HG03139 (cell line): ENCODE results near the gene NME1.

ENCODE experiments used
- ATAC-seq: cut with Tn5 transposase; IDR thresholded peaks from one replicate; pipeline ENCODE4 v1.9.1; 2021; ENCODE audit not compliant: unreplicated experiment

The NME1 gene

DNA sequence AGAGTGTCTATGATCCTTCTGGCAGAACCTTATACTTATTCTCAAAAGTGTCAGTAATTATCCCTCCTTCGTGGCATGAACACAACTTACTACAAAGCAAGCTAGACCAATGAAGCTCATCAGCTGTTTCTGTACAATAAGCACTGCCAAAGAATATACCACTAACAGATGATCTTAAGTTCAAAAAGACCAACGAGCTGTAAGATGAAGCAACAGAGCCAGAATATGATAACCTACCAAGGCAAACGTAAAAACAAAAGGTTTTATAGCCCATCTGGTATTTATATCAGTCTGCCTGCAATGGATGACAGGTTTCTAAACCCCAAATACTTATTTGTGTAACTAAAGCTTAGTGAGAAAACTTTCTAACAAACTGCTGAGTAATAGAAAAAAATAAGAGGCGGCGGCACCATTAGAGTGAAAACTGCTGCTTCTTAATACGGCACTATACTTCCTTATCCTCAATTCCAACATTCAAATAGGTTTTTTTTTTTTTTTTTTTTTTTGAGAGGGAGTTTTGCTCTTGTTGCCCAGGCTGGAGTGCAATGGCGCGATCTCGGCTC lies 35.0 kb downstream of the NME1 start:
- ATAC-seq: no peak

DNA sequence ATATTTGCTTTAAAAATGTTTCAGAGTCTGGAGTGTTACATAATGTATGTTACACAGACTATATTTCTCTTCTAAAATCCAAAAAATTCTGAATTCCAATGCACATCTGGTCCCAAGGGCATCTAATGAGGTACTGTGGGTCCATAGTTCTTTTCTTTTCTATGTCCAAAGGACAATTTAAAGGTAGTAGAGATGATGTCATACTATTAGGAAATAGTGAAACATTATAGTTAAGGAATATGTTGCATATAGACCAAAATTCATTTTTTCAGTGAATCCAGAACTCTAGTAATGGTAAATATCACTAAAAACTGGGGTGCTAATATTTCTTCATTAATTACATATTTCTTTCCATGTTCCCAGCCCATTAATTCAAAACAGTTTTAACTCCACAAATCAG lies 35.8 kb downstream of the NME1 start:
- no peak for ATAC-seq

DNA sequence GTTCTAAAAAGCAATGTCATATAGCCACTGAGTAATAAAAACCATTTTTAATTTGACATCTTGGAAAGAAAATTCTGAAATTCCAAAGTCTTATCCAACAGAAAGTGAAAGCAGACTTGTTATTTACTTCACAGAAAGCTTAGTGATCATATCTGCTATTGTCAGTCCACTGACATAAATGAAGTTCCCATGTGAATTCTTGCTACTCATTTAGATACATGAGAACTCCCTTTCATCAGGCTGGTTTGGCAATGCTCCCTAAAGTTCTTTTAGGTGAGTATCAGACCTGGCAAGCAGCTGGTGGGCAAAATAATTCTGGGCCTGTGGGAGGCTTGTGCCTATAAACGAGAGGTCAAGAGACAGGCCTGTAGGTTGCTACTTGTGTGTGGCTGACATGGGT lies 36.3 kb downstream of the NME1 start:
- ATAC-seq: no peak

DNA sequence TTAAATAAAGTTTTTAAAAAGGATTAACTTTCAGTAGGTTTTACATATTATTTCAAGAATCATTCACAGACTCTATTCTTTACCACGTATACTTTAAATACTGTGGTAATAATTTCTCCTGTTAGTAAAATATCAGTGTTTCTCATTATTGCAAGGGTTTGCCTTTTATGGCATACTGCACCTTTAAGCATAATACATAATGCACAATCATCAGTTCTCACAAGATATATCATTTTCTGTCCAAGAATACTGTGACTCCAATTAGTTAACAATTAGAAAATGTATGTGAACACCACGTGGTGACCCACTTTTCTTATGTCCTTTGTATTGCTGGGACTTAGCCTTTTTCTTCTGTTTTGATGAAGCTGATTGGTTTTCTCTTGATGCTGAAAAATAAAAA lies 38.5 kb downstream of the NME1 start:
- ATAC-seq: no peak

DNA sequence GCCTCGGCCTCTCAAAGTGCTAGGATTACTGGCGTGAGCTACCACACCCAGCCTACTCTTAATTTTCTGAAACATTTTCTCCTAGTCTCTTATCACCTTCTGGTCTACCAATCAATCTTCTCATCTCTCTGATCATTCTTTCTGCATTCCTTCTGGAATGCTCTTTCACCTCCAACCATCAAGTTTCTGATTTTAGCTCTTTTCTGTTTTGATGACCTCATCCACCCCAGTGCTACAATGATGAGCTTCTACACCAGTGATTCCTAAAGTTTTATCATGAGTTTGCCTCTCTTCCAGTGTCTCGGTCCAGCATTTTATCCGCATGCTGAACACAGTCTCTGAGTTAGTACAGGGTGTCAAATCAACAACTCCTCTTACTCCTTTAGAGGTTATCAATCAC lies 44.4 kb downstream of the NME1 start:
- no peak for ATAC-seq

DNA sequence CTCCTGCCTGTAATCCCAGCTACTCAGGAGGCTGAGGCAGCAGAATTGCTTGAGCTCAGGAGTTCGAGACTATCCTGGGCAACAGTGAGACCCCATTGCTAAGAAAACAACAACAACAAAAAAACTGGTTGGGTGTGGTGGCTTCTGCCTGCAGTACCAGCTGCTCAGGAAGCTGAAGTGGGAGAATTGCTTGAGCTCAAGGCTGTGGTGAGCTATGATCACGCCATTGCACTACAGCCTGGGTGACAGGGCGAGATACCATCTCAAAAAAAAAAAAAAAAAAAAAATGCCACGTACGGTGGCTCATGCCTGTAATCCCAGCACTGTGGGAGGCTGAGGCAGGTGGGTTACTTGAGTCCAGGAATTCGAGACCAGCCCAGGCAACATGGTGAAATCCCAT lies 46.9 kb downstream of the NME1 start:
- no peak for ATAC-seq

DNA sequence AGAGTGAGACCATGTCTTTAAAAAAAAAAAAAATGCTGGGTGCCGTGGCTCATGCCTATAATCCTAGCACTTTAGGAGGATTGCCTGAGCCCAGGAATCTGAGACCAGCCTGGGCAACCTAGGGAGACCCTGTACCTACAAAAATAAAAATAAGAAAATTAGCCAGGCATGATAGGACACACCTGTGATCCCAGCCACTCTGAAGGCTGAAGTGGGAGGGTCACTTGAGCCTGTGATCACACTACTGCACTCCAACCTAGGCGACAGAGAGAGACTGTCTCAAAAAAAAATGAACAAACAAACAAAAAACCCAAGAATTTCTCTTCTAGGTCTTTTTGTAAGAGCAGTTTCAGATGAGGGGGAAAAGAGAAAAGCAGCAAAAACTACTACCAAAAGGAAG lies 47.5 kb downstream of the NME1 start:
- ATAC-seq: no peak

DNA sequence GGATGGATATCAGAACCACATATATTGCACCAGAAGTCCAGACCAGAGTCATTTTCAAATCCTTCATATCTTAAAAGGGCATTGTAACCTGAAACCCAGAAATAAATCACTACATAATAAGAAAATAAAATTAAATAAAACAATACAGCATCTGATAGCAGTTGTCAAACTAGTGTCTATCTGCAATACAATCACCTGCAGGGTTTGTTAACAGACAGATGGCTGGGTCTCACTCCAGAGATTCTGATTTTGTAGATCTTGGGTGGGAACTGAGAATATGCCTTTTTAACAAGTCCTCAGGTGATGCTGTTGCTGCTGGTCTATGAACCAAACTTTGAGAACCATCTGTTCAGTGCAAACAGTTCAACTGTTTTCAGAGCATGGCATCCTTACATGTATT lies 50.5 kb downstream of the NME1 start:
- no peak for ATAC-seq
